ENCODE results near the gene EMILIN2.

Gene EMILIN2

GRCh38 chr18:2843146-2843545 is 3.7 kb upstream of the EMILIN2 start:
- Histone ChIP-seq H3K27me3 (ENCODE audit: insufficient read depth, poor library complexity, severe bottlenecking) (no peaks in the 10 kb centered on the region), H3K27ac (replicated peaks) (no peak overlapping the region), H3K4me3 (replicated peaks; ENCODE audit: insufficient read depth, low read length) (no peak overlapping the region)
- DNase-seq (ENCODE audit: low read depth in 1 of 2, low spot score in 1 of 2): no peak
- TF ChIP-seq GABPA (IDR thresholded peaks at IDR 0.05; ENCODE audit: low read depth): no peak
- TF ChIP-seq POLR2AphosphoS5 (IDR thresholded peaks at IDR 0.05; ENCODE audit: low read depth): no peak
- TF ChIP-seq, protein P1, sequence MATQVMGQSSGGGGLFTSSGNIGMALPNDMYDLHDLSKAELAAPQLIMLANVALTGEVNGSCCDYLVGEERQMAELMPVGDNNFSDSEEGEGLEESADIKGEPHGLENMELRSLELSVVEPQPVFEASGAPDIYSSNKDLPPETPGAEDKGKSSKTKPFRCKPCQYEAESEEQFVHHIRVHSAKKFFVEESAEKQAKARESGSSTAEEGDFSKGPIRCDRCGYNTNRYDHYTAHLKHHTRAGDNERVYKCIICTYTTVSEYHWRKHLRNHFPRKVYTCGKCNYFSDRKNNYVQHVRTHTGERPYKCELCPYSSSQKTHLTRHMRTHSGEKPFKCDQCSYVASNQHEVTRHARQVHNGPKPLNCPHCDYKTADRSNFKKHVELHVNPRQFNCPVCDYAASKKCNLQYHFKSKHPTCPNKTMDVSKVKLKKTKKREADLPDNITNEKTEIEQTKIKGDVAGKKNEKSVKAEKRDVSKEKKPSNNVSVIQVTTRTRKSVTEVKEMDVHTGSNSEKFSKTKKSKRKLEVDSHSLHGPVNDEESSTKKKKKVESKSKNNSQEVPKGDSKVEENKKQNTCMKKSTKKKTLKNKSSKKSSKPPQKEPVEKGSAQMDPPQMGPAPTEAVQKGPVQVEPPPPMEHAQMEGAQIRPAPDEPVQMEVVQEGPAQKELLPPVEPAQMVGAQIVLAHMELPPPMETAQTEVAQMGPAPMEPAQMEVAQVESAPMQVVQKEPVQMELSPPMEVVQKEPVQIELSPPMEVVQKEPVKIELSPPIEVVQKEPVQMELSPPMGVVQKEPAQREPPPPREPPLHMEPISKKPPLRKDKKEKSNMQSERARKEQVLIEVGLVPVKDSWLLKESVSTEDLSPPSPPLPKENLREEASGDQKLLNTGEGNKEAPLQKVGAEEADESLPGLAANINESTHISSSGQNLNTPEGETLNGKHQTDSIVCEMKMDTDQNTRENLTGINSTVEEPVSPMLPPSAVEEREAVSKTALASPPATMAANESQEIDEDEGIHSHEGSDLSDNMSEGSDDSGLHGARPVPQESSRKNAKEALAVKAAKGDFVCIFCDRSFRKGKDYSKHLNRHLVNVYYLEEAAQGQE (IDR thresholded peaks at IDR 0.05; ENCODE audit: insufficient replicate concordance, low read depth): no peak
- TF ChIP-seq SPI1 (IDR thresholded peaks at IDR 0.05; ENCODE audit: borderline replicate concordance, low read depth): no peak
- TF ChIP-seq, protein P2, sequence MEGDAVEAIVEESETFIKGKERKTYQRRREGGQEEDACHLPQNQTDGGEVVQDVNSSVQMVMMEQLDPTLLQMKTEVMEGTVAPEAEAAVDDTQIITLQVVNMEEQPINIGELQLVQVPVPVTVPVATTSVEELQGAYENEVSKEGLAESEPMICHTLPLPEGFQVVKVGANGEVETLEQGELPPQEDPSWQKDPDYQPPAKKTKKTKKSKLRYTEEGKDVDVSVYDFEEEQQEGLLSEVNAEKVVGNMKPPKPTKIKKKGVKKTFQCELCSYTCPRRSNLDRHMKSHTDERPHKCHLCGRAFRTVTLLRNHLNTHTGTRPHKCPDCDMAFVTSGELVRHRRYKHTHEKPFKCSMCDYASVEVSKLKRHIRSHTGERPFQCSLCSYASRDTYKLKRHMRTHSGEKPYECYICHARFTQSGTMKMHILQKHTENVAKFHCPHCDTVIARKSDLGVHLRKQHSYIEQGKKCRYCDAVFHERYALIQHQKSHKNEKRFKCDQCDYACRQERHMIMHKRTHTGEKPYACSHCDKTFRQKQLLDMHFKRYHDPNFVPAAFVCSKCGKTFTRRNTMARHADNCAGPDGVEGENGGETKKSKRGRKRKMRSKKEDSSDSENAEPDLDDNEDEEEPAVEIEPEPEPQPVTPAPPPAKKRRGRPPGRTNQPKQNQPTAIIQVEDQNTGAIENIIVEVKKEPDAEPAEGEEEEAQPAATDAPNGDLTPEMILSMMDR (IDR thresholded peaks at IDR 0.05; ENCODE audit: insufficient read depth, low read length): no peak

GRCh38 chr18:2845172-2845571 is 1.6 kb upstream of the EMILIN2 start:
- Histone ChIP-seq H3K27me3 (ENCODE audit: insufficient read depth, poor library complexity, severe bottlenecking) (no peaks in the 10 kb centered on the region), H3K27ac (replicated peaks) (no peak overlapping the region), H3K4me3 (replicated peaks; ENCODE audit: insufficient read depth, low read length) (no peak overlapping the region)
- peak; percentile 83 to 94 for DNase-seq (ENCODE audit: low read depth in 1 of 2, low spot score in 1 of 2)
- TF ChIP-seq GABPA (IDR thresholded peaks at IDR 0.05; ENCODE audit: low read depth) (no peak), SPI1 (IDR thresholded peaks at IDR 0.05; ENCODE audit: borderline replicate concordance, low read depth) (peak; percentile 96)

GRCh38 chr18:2847317-2848246 is 776 bp downstream of the EMILIN2 start:
- peak overlapping the region; percentile 72 for H3K4me3 ChIP-seq (replicated peaks; ENCODE audit: insufficient read depth, low read length)
- no peaks in the 10 kb centered on the region for H3K27me3 ChIP-seq (ENCODE audit: insufficient read depth, poor library complexity, severe bottlenecking)
- TF ChIP-seq POLR2AphosphoS5 (IDR thresholded peaks at IDR 0.05; ENCODE audit: low read depth) (no peak), SPI1 (IDR thresholded peaks at IDR 0.05; ENCODE audit: borderline replicate concordance, low read depth) (peak; percentile 43; the same call in 1 of the 2 replicates)
- DNase-seq (ENCODE audit: low read depth in 1 of 2, low spot score in 1 of 2): peak; percentile 50 to 64
- H3K27ac ChIP-seq (replicated peaks): peak overlapping the region; percentile 67

- peak; percentile 51 to 67 for DNase-seq (ENCODE audit: low read depth in 1 of 2, low spot score in 1 of 2)
- Histone ChIP-seq H3K4me3 (replicated peaks; ENCODE audit: insufficient read depth, low read length) (peak overlapping the region; percentile 72), H3K27me3 (ENCODE audit: insufficient read depth, poor library complexity, severe bottlenecking) (no peaks in the 10 kb centered on the region), H3K27ac (replicated peaks) (peak overlapping the region; percentile 67)
- 0 out of 2 replicates have a peak, but pooled peaks have one; percentile 23 for TF ChIP-seq GABPA (IDR thresholded peaks at IDR 0.05; ENCODE audit: low read depth)
- TF ChIP-seq POLR2AphosphoS5 (IDR thresholded peaks at IDR 0.05; ENCODE audit: low read depth): no peak
- no peak for TF ChIP-seq SPI1 (IDR thresholded peaks at IDR 0.05; ENCODE audit: borderline replicate concordance, low read depth)
- TF ChIP-seq, protein P1 (IDR thresholded peaks at IDR 0.05; ENCODE audit: insufficient replicate concordance, low read depth): no peak
- TF ChIP-seq, protein P2 (IDR thresholded peaks at IDR 0.05; ENCODE audit: insufficient read depth, low read length): no peak
Observed at GRCh38 chr18:2848247-2849246, 1.7 kb downstream of the EMILIN2 start.

All from HL-60 (cell line).